DND-41 (cell line): Measurements from ENCODE around the gene CNIH4.

Experiments
- CTCF ChIP-seq: IDR thresholded peaks from 2 replicates; pipeline ENCODE4 v1.5.1; 2012; ENCODE audit warnings: borderline replicate concordance, low read length, moderate library complexity, mild to moderate bottlenecking; ENCODE audit not compliant: poor library complexity, severe bottlenecking; ENCODE audit errors: extremely low read depth
- EZH2 ChIP-seq: IDR thresholded peaks from 3 replicates; pipeline ENCODE4 v1.6.1; 2012; ENCODE audit warnings: borderline replicate concordance, low read depth, mild to moderate bottlenecking, moderate library complexity, low read length, inconsistent platforms; ENCODE audit not compliant: severe bottlenecking

- TF ChIP-seq CTCF: no peak
- TF ChIP-seq EZH2: no peak
Measured at GRCh38 chr1:224329842-224330753, 26.6 kb upstream of the CNIH4 start, which contains the start of gene NVL.
